Measurements from ENCODE around the gene MS4A10. TPM values are rescaled to one million over a fixed set of nuclear protein-coding genes. Genes with fewer than 3 reads are reported as not detected.

MS4A10 gene
- total and polyA plus RNA-seq, 2 experiments from 2014 or later, result not detected

- TF ChIP-seq CTCF (conservative IDR thresholded peaks at IDR 0.05; ENCODE audit: low read depth in 2 of 2), result peak; percentile 93
- TF ChIP-seq EZH2phosphoT487 (IDR thresholded peaks at IDR 0.05; ENCODE audit: unreplicated experiment), result no peak
- TF ChIP-seq EZH2 (IDR thresholded peaks at IDR 0.05; ENCODE audit: low read depth, unreplicated experiment), result no peak
- TF ChIP-seq NANOG (IDR thresholded peaks at IDR 0.05; ENCODE audit: borderline replicate concordance), result no peak
These were observed 46.0 kb downstream of the MS4A10 start (continued) for GRCh38 chr11:60831143-60831500.

GRCh38 chr11:60831501-60832079 lies 46.5 kb downstream of the MS4A10 start:
- ATAC-seq, result no peak
- H3K9me3 Mint-ChIP-seq, result no peaks in the 10 kb centered on the region
- Histone ChIP-seq H3K27me3 (ENCODE audit: insufficient read depth) (no peaks in the 10 kb centered on the region), H3K36me3 (ENCODE audit: insufficient read depth) (no peaks in the 10 kb centered on the region), H3K4me1 (ENCODE audit: insufficient read depth) (no peaks in the 10 kb centered on the region; the same call in 1 of the 2 replicates), H4K20me1 (replicated peaks; ENCODE audit: insufficient read depth) (no peaks in the 10 kb centered on the region; the same call in 1 of the 2 replicates), H3K27ac (ENCODE audit: low read depth) (no peak overlapping the region), H3F3A (replicated peaks; ENCODE audit: low read depth) (no peaks in the 10 kb centered on the region), H3K4me2 (no peak overlapping the region), H3K4me3 (no peak overlapping the region), H2AFZ (no peak overlapping the region), H3K9me2 (ENCODE audit: insufficient read depth) (no peaks in the 10 kb centered on the region), H3K79me2 (replicated peaks; ENCODE audit: insufficient read depth) (no peaks in the 10 kb centered on the region)
- H3K4me1 Mint-ChIP-seq, result no peaks in the 10 kb centered on the region
- H3K36me3 Mint-ChIP-seq (ENCODE audit: low read depth), result no peaks in the 10 kb centered on the region
- H3K4me3 Mint-ChIP-seq, result no peak overlapping the region
- no peaks in the 10 kb centered on the region for H3K27me3 Mint-ChIP-seq (ENCODE audit: insufficient read depth, low read depth, poor library complexity)
- DNase-seq (ENCODE audit: low spot score), result no peak
- no peak overlapping the region for H3K27ac Mint-ChIP-seq
- TF ChIP-seq CREB1 (CRISPR knock-in tag; IDR thresholded peaks at IDR 0.05; ENCODE audit: low read depth), result no peak
- TF ChIP-seq ETS1 (IDR thresholded peaks at IDR 0.05), result no peak
- TF ChIP-seq REST (IDR thresholded peaks at IDR 0.05; ENCODE audit: unreplicated experiment), result no peak
- TF ChIP-seq ZNF114 (CRISPR knock-in tag; IDR thresholded peaks at IDR 0.05), result no peak
- TF ChIP-seq EZH2phosphoT487 (IDR thresholded peaks at IDR 0.05; ENCODE audit: unreplicated experiment), result no peak
- no peak for TF ChIP-seq STAT1 (IDR thresholded peaks at IDR 0.05; ENCODE audit: unreplicated experiment)
- TF ChIP-seq POLR2AphosphoS5 (IDR thresholded peaks at IDR 0.05; ENCODE audit: low read depth), result no peak
- TF ChIP-seq JUNB (IDR thresholded peaks at IDR 0.05; ENCODE audit: unreplicated experiment), result no peak
- no peak for TF ChIP-seq CTCF (conservative IDR thresholded peaks at IDR 0.05; ENCODE audit: low read depth in 2 of 2)
- TF ChIP-seq NANOG (IDR thresholded peaks at IDR 0.05; ENCODE audit: borderline replicate concordance), result no peak
- TF ChIP-seq EZH2 (IDR thresholded peaks at IDR 0.05; ENCODE audit: low read depth, unreplicated experiment), result no peak

Data from GM23338 (cell line).